Stomach (tissue), 9 donors: Measurements from ENCODE around the gene PLCD1. TPM values are rescaled to one million over a fixed set of nuclear protein-coding genes. Genes with fewer than 3 reads are reported as not detected.

ENCODE experiments used
- DNase-seq, 2 donors: peaks; one replicate each; pipeline versions ENCODE4 v3.0.0 to v3.0.0-alpha.2; 2013 to 2019
- H3K27ac ChIP-seq, 5 donors: fragments of 200-600 bp in 4 of 5; sonication (generic) in 4 of 5; one replicate each; pipeline ENCODE4 v1.5.1; 2013 to 2019; ENCODE audit warnings: mild to moderate bottlenecking in 1 of 5, moderate library complexity in 1 of 5
- H3K27me3 ChIP-seq, 3 donors: fragments of 200-600 bp; sonication (generic); one replicate each; pipeline ENCODE4 v1.5.1; 2017 to 2019; ENCODE audit warnings: mixed run types in 1 of 3
- H3K36me3 ChIP-seq, 4 donors: fragments of 200-600 bp; sonication (generic); 1 replicate in 3 of 4; 2 replicates in 1 of 4; pipeline ENCODE4 v1.5.1; 2016 to 2019
- H3K4me1 ChIP-seq, 4 donors: fragments of 200-600 bp; sonication (generic); one replicate each; pipeline ENCODE4 v1.5.1; 2016 to 2019
- H3K4me3 ChIP-seq, 4 donors: fragments of 200-600 bp; sonication (generic) in 3 of 4; one replicate each; pipeline ENCODE4 v1.5.1; 2016 to 2019; ENCODE audit warnings: mild to moderate bottlenecking in 1 of 4
- H3K9me3 ChIP-seq, 4 donors: fragments of 200-600 bp; sonication (generic); one replicate each; pipeline ENCODE4 v1.5.1; 2016 to 2019
- CTCF ChIP-seq, 7 experiments: fragments of 450-650 bp in 4 of 7; fragments of 200-600 bp in 3 of 7; sonication (generic) in 3 of 7; IDR thresholded peaks; one replicate each; pipeline ENCODE4 v1.5.1; 2016 to 2019; ENCODE audit warnings: antibody characterized with exemption in 7 of 7, control low read depth in 2 of 7, mild to moderate bottlenecking in 1 of 7
- EP300 ChIP-seq: sonication (generic); formaldehyde crosslinking; IDR thresholded peaks from one replicate; pipeline ENCODE4 v1.6.1; 2017; ENCODE audit warnings: antibody characterized with exemption
- POLR2A ChIP-seq, 4 donors: fragments of 450-650 bp; IDR thresholded peaks; one replicate each; pipeline ENCODE4 v1.6.1; 2016; ENCODE audit warnings: antibody characterized with exemption in 4 of 4, control low read depth in 2 of 4, mild to moderate bottlenecking in 1 of 4, moderate library complexity in 1 of 4
- POLR2AphosphoS5 ChIP-seq, 3 donors: sonication (generic); formaldehyde crosslinking; IDR thresholded peaks; one replicate each; pipeline ENCODE4 v1.6.1; 2016; ENCODE audit warnings: antibody characterized with exemption in 3 of 3
- WGBS, 5 donors: extraction: QIAGEN DNeasy Blood & Tissue Kit in 3 of 5; methylation state at CpG; one replicate each; pipeline versions ENCODE4 v1.1.5 to v1.1.7; 2013 to 2018; 5-methylcytosine and 5-hydroxymethylcytosine counted together
- intact Hi-C: fragments of 100-400 bp; cut with DNase I; formaldehyde crosslinking; loops from one replicate; pipeline ENCODE4 v1.15.1; 2023; ENCODE audit warnings: low total_unique reads
- polyA plus RNA-seq, 3 donors: library from polyadenylated mRNA; stranded (reverse); fragments of 200-250 nt; gene quantifications; one replicate each; pipeline ENCODE4 v1.2.3, GENCODE V29; 2013
- total RNA-seq, 5 donors: library from RNA; depleted of rRNA; stranded (reverse); fragments of >200 nt; gene quantifications; one replicate each; pipeline versions ENCODE4 v1.1.0 to v1.2.3, GENCODE V29; 2014 to 2016
- donor health status: healthy with polysubstance abuse.
- donor health status: Bipolar disorder and iron deficiency.
- donor health status: healthy.

Gene PLCD1
- total and polyA plus RNA-seq, 8 donors, result 8.2 to 73.9 (median 13.7) TPM

- intact Hi-C loops, result no loop called here
- Histone ChIP-seq H3K9me3 (no peaks in the 10 kb centered on the region), H3K4me1 (peaks cover 20 to 46% (median 34%) of the 10 kb centered on the region in 4 donors), H3K4me3 (no peak overlapping the region), H3K27me3 (no peaks in the 10 kb centered on the region), H3K36me3 (peaks cover 16 to 47% (median 35%) of the 10 kb centered on the region in 4 donors), H3K27ac (peak overlapping the region; percentile 86 to 92 (median 90))
- no peak for DNase-seq
- 84 to 94% (median 87%) methylated on average over 7 of the region's 7 CpGs for WGBS, 5 donors
- no peak for TF ChIP-seq CTCF (IDR thresholded peaks at IDR 0.05)
- no peak for TF ChIP-seq EP300
- TF ChIP-seq POLR2AphosphoS5 (IDR thresholded peaks at IDR 0.05), result no peak
- TF ChIP-seq POLR2A (IDR thresholded peaks at IDR 0.05), result no peak
Measured at GRCh38 chr3:37984596-37984995, 44.8 kb downstream of the PLCD1 start.

GRCh38 chr3:37984051-37984450 lies 45.4 kb downstream of the PLCD1 start:
- intact Hi-C loops, result no loop called here
- peaks cover 20 to 40% (median 33%) of the 10 kb centered on the region in 4 donors for H3K4me1 ChIP-seq
- H3K36me3 ChIP-seq, result peaks cover 16 to 47% (median 35%) of the 10 kb centered on the region in 4 donors
- WGBS, 5 donors, result 71 to 83% (median 71%) methylated on average over 7 of the region's 7 CpGs
- DNase-seq, result no peak
- no peaks in the 10 kb centered on the region for H3K9me3 ChIP-seq
- peak overlapping the region in 1 of 5 donors; percentile 92 for H3K27ac ChIP-seq
- no peak for TF ChIP-seq EP300
- TF ChIP-seq POLR2AphosphoS5 (IDR thresholded peaks at IDR 0.05), result no peak
- no peak for TF ChIP-seq CTCF (IDR thresholded peaks at IDR 0.05)
- TF ChIP-seq POLR2A (IDR thresholded peaks at IDR 0.05), result no peak
- H3K4me3 ChIP-seq, result no peak overlapping the region
- no peaks in the 10 kb centered on the region for H3K27me3 ChIP-seq

- Histone ChIP-seq H3K27me3 (no peaks in the 10 kb centered on the region), H3K4me3 (no peak overlapping the region), H3K27ac (no peak overlapping the region), H3K4me1 (peaks cover 20 to 29% (median 23%) of the 10 kb centered on the region in 4 donors), H3K36me3 (peaks cover 16 to 51% (median 42%) of the 10 kb centered on the region in 4 donors), H3K9me3 (no peaks in the 10 kb centered on the region)
- WGBS, 5 donors, result 26 to 57% (median 37%) methylated on average over 1 of the region's 1 CpG
- TF ChIP-seq POLR2A (IDR thresholded peaks at IDR 0.05), result no peak
- no peak for TF ChIP-seq CTCF (IDR thresholded peaks at IDR 0.05)
- TF ChIP-seq EP300, result no peak
- no peak for TF ChIP-seq POLR2AphosphoS5 (IDR thresholded peaks at IDR 0.05)
- no peak for DNase-seq
- intact Hi-C loops, result no loop called here
Measured at GRCh38 chr3:37982331-37982730, 47.1 kb downstream of the PLCD1 start.

GRCh38 chr3:37981348-37981664 lies 48.1 kb downstream of the PLCD1 start:
- no peaks in the 10 kb centered on the region for H3K9me3 ChIP-seq
- no peak overlapping the region for H3K27ac ChIP-seq
- no peaks in the 10 kb centered on the region for H3K27me3 ChIP-seq
- intact Hi-C loops, result no loop called here
- peaks cover 12 to 20% (median 16%) of the 10 kb centered on the region in 4 donors for H3K4me1 ChIP-seq
- DNase-seq, result no peak
- TF ChIP-seq POLR2A (IDR thresholded peaks at IDR 0.05), result no peak
- TF ChIP-seq POLR2AphosphoS5 (IDR thresholded peaks at IDR 0.05), result no peak
- TF ChIP-seq CTCF (IDR thresholded peaks at IDR 0.05), result no peak
- no peak for TF ChIP-seq EP300
- no peak overlapping the region for H3K4me3 ChIP-seq
- 86 to 100% (median 93%) methylated on average over 2 of the region's 2 CpGs for WGBS, 5 donors
- peaks cover 21 to 61% (median 52%) of the 10 kb centered on the region in 4 donors for H3K36me3 ChIP-seq
